HK-2 (cell line): ENCODE results near the gene KIF23.
"Not testable (repeated sequence)": the region's sequence is repeated elsewhere in the genome, so short reads cannot be mapped to it uniquely, and the experiment has no call there.

Experiments used
- DNase-seq: peaks from one replicate; pipeline ENCODE4 v3.0.0-alpha.2; 2018; ENCODE audit not compliant: unreplicated experiment

The KIF23 gene

GRCh38 chr15:69434679-69435078 is 20.5 kb downstream of the KIF23 start:
- no peak for DNase-seq

DNA sequence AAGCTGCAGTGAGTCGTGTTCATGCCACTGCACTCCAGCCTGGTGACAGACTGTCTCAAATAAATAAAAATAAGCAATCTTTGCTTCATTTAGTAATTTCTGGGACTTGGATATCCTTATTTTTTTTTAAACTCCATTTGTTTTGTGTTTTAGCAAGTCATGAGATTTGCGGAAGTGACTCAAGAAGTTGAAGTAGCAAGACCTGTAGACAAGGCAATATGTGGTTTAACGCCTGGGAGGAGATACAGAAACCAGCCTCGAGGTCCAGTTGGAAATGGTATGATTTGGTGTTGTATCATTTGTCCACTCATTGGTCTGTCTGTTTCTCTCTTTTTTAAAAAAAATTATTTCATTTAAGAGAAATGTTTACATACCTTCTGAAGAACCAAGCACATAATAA is 21.8 kb downstream of the KIF23 start:
- no peak for DNase-seq

DNA sequence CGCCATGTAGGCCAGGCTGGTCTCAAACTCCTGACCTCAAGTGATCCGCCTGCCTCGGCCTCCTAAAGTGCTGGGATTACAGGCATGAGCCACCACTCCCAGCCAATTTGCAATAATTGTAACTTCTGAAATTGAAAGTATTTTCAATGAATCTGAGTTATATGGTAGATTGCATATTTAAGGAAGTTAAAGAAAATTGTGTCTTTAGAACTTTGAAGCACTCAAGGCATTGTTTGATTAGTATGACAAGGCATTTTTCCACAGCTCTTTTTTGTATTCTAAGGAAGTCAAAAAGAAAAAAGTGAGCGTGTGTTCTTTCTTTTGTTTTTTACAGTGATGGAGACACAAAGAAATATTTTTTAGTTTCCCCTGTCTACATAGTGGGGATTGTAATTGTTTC is 22.8 kb downstream of the KIF23 start:
- DNase-seq = no peak

DNA sequence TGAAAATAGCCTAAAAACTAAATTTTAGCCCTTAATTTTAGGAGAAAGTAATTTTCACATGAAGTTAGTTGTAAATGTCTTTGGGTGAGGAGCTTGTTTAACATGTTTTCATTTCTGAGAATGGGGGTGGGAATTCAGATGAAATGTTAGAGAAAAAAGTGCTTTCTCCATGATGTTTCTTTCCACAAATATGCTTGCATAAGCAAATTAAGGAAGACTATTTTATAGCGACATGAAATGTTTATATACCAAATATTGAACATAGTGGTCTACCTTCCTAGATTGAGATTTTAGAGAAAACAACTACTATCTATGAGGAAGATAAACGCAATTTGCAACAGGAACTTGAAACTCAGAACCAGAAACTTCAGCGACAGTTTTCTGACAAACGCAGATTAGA is 25.5 kb downstream of the KIF23 start:
- DNase-seq = no peak

GRCh38 chr15:69443032-69443611 is 29.0 kb downstream of the KIF23 start:
- DNase-seq = no peak

DNA sequence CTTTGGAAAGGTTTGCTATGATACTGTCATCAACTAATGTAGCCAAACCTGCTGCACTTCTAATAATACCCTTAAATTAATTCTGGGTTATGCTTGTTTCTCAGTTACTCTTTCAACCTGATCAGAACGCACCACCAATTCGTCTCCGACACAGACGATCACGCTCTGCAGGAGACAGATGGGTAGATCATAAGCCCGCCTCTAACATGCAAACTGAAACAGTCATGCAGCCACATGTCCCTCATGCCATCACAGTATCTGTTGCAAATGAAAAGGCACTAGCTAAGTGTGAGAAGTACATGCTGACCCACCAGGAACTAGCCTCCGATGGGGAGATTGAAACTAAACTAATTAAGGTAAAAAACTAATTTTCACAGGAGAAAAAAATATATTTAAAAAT is 30.5 kb downstream of the KIF23 start:
- DNase-seq = no peak

- DNase-seq = no peak
Measured at GRCh38 chr15:69446953-69447352, 32.8 kb downstream of the KIF23 start.

DNA sequence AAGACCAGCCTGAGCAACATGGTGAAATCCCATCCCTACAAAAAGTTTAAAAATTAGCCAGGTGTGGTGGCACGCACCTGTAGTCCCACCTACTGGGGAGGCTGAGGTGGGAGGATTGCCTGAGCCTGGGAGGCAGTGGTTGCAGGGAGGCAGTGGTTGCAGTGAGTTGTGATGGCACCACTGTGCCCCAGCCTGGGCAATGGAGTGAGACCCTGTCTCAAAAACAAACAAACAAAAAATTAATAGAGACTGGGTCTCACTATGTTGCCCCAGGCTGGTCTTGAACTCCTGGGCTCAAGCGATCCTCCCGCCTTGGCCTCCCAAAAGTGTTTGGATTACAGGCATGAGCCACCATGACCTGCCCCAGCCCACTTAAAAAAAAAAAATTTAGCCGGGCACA is 36.1 kb downstream of the KIF23 start:
- not testable (repeated sequence) for DNase-seq

- no peak for DNase-seq
Measured at GRCh38 chr15:69450968-69451695, 37.0 kb downstream of the KIF23 start.

DNA sequence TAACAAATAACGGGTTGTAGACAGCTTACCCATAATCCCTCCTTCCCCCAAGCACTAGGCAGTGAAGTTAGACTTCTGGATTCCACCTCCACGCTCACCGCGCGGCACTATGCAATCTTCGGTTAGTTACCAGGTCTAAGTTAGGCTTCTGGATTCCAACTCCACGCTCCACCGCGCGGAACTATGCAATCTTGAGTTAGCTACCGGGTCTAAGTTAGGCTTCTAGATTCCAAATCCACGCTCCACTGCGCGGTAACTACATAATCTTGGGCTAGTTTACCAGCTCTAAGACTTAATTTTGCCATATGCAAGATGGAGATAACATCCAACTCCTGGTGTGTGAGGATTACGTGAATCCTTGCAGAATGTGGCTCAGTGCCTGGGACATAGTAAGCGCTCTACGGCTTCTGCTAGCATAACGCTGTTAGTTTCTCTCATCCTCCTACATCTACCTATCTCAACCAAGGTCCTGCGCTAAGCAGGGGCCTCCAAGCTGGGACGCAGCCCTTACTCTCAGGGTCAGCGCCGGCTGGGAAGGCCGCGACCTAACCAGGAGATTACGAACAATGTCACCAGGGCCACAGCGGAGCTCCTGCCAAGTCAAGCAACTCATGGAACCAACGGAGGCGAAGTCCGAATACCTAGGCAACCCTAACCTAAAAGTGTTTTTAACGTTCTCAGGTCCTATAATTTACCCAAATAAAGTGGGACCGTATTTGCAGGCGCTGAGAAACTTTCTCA is 38.0 kb downstream of the KIF23 start:
- peak; percentile 45 for DNase-seq

- DNase-seq = peak; percentile 92
Measured at GRCh38 chr15:69452692-69453521, 38.8 kb downstream of the KIF23 start, which contains the start of gene RPLP1. Gene RPLP1 (plus strand): TSS chr15:69452818. CDS start chr15:69452949, 131 bp downstream.

DNA sequence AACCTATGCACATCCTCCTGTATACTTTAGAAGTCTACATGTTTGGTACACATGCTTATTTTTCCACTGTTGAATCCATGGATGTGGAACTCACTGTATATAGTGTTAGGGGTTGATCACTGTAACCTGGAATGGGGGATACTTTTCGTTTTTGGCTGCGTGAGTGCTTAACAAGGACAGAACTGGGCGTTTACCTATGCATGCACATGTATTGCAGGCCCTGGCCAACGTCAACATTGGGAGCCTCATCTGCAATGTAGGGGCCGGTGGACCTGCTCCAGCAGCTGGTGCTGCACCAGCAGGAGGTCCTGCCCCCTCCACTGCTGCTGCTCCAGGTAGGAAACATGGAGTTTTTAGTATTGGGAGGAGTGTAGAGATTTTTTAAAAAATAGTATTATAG is 40.8 kb downstream of the KIF23 start:
- no peak for DNase-seq

DNA sequence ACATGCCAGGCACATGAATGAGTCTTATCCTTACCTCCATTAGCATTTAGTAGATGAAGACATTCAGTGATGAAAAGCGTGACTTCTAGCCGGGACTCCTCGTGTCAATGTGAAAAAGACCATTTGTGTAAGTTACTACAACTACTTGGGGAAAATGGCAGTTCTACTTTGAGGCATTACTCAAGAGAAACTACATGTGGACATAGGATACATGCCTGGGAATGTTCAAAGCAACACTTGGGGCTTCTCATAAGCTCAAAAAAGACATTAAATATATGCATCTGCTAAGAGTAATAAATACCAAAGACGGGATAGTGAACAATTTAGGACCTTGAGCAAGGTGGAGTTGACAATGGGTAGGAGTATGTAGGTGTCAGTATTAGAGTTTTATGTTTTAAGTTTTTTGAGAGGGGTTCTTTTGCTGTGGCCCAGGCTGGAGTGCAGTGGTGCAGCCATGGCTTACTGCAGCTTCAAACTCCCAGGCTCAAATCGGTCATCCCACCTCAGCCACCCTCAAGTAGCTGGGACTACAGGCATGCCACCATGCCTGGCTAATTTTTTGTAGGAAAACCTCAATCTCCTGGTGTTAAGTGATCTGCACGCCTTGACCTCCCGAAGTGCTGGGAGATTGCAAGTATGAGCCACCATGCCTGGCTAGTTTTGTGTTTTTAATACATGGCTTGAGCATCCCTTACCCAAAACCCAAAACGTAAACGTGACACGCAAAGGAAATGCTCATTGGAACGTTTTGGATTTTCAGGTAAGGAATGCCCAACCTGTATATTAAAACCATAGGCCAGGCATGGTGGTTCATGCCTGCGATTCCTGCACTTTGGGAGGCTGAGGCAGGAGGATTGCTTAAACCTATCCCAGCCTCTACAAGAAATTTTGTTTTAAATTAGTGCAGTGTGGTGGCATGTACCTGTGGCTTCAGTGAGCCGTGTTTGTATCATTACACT is 42.3 kb downstream of the KIF23 start:
- DNase-seq = no peak

- DNase-seq = no peak
Measured at GRCh38 chr15:69457304-69458280, 43.4 kb downstream of the KIF23 start.

DNA sequence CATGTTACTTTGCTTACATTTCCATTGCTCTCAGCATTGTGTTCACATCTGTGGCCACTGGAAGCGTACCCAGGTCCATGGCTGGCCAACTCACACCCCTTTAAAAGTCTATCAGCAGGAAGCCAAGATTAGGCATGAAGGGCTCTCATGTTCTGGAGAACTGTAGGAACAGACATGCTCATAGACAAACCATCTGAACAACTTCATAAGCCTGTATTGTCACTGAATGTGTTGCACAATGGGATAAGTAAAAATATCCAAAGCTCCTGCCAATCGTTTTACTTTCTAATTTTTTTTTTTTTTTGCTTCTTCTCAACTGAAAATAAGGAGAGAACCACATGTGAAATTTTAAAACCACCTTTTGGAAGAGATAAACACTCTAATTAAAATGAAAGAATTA is 44.9 kb downstream of the KIF23 start:
- DNase-seq = no peak

DNA sequence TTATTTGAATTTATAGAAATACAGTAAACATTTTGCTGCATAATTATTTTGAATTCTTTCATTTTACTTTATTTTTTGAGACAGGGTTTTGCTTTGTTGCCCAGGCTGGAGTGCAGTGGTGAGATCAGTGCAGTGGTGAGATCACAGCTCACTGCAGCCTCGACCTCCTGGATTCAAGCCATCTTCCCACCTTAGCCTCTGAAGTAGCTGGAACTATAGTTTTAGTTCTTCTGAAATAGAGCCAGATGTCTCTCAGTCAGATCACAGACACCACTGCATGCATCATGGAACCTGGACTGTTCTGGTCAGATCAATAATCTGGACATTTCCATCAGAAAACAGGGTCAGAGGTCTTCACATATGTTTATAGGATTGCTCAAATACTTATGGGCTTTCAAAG is 46.3 kb downstream of the KIF23 start:
- no peak for DNase-seq

- no peak for DNase-seq
Measured at GRCh38 chr15:69462030-69462492, 47.9 kb downstream of the KIF23 start.

GRCh38 chr15:69462493-69463181 is 48.5 kb downstream of the KIF23 start:
- peak; percentile 93 for DNase-seq

DNA sequence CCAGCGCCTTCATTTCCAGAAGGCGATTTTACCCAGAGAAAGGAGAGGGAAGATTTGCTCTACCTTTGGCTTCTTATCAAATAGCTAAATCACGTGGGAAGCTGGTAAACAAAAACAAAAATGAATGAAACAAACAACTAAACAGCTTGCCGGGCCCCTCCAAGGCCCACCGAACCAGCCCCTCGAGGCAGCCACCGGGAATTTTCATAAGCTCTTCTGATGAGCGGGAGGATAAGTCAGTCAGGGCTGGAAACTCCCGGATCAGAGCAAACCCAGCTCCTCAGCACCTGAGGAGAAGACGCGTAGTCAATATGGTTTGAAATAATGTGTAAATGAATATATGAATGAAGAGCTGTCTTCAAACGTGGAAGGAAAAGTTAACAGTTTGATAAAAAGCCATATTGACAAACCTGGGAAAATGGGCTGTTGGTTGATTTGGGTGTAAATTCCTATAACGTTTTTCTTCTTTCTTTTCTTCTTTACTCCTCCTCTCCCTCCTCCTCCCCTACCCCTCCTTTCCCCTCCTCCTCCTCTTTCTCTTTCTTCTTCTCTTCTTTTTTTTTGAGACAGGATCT is 49.1 kb downstream of the KIF23 start:
- DNase-seq = no peak
